GM19452 (cell line): ENCODE measurements around the gene NPIPB6.
"Not testable (repeated sequence)": the region's sequence is repeated elsewhere in the genome, so short reads cannot be mapped to it uniquely, and the experiment has no call there.

Source experiments
- ATAC-seq: cut with Tn5 transposase; IDR thresholded peaks from one replicate; pipeline ENCODE4 v1.9.1; 2021; ENCODE audit not compliant: unreplicated experiment

The NPIPB6 gene

GRCh38 chr16:28363408-28363807, at the start of gene NPIPB6:
Gene NPIPB6 (minus strand): TSS chr16:28363508. CDS start chr16:28362822, 686 bp downstream.
- ATAC-seq = not testable (repeated sequence)

DNA sequence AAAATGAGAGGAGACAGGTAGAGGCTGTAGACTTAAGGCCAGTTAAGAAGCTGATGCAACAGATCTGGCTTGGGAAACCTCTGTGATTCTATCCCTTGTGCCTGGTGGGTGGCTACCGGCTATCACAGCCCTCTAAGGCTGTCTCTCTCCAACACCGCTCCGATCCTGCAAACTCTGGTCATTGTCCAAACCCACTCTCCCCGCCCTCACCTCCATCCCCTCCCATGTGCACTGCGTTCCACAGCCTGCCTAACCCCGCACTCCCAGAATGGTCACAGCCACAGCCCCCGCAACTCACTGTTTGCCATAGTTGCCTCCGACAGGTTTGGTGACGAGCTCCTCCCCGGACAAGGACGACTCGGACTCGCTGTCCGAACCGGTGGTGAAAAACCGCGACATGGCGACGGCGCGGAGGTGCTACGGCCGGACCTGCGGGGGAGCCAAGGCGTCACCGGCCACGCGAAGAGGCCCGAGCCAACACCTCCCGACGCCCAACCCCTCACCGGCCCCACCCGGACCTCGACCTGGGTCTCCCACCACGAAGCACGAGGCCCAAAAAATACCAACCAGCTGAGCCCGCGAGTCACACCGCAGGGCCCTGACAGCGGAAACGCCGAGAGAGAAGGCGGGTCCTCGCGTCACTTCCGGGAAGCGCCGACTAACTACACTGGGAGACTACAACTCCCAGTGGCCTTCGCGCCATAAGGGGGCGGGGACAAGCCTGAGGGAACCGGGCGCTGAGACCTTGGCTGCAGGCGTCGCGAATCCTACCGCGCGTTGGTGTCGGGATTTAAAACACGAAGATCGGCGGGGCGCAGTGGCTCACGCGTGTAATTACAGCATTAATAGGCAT, 40.1 kb upstream of the NPIPB6 start, which contains the start of gene EIF3CL:
Gene EIF3CL (minus strand): TSS at position 622 of the 853 bp plus-strand sequence. CDS start 223 bp downstream, at position 399.
- peak; percentile 97 for ATAC-seq

DNA sequence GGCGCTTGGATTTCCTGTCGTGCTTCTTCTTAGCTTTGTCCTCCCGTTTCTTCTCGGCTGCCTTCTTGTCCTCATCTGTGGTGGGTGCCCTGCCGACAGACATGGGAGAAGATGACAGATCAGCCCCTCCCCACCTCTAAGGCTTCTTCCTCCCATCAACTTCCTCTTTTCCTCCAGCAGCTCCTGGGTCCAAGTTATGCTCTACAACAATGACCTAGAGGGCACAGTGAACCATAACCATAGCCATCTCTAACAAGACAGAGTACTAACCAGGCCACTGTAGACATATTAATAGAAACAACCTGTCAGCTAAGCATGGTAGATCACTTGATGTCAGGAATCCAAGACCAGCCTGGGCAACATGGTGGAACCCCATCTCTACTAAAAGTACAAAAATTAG, 28.7 kb upstream of the NPIPB6 start:
- ATAC-seq = not testable (repeated sequence)

DNA sequence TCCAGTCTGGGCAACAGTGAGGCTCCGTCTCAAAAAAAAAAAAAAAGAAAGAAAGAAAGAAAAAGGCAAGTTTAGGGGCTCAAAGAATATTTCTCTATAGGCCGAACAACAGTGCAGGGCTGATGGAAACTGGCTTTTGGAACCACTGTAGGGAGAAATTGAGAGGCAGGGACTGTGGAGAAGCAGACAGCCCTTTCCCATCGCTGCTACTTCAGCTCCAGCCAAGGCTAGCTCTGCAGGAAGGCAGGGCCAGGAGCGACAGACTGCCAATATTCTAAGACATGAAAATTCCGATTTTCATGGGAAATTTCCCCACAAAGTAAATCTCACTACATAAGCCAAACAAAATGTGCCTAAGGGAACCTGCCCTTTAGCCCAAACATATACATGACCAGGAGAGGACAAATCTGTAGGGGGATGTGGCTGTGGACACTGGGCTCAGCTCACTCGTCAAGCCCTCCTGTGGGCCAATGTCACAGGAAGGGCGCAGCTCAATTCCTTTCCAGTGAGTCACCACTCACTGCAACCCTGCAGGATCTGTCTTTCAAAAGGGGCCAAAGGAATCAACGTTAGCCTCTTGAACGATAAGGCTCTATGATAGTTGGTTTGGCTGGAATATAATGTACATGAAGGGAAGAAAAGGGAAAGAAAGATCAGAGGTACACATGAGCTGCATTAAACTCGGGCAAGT, 19.0 kb upstream of the NPIPB6 start:
- not testable (repeated sequence) for ATAC-seq

DNA sequence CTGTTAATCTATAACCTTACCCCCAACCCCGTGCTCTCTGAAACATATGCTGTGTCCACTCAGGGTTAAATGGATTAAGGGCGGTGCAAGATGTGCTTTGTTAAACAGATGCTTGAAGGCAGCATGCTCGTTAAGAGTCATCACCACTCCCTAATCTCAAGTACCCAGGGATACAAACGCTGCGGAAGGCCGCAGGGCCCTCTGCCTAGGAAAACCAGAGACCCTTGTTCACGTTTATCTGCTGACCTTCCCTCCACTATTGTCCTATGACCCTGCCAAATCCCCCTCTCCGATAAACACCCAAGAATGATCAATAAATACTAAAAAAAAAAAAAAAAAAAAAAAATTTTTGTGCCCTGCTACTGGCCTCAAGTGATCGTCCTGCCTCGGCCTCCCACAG, 14.5 kb upstream of the NPIPB6 start:
- ATAC-seq = not testable (repeated sequence)

GRCh38 chr16:28377108-28377625, 13.9 kb upstream of the NPIPB6 start:
- ATAC-seq = not testable (repeated sequence)

GRCh38 chr16:28375115-28375514, 11.8 kb upstream of the NPIPB6 start:
- ATAC-seq = not testable (repeated sequence)

- ATAC-seq = not testable (repeated sequence)
These were observed 11.0 kb upstream of the NPIPB6 start for GRCh38 chr16:28374281-28374680.

DNA sequence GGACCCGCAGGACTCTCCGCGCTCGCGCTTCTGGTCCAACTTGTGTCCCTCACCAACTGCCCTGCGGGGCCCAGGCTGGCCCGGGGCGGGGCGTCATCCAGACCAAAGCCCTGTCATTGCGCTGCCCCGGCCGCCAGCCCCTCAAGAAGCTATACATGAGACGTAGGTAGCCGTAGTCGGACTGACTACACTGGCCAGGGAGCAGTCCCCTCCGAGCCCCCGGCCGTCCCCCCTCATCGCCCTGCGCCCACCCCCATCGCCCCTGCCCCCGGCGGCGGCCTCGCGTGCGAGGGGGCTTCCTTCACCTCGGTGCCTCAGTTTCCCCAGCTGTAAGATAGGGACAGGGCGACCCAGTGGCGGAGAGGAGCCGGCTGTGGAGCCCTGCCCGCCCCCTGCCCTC, 4.6 kb upstream of the NPIPB6 start:
- ATAC-seq = not testable (repeated sequence)

- peak; percentile 96 for ATAC-seq
These were observed 1.2 kb upstream of the NPIPB6 start for GRCh38 chr16:28364268-28365173.

DNA sequence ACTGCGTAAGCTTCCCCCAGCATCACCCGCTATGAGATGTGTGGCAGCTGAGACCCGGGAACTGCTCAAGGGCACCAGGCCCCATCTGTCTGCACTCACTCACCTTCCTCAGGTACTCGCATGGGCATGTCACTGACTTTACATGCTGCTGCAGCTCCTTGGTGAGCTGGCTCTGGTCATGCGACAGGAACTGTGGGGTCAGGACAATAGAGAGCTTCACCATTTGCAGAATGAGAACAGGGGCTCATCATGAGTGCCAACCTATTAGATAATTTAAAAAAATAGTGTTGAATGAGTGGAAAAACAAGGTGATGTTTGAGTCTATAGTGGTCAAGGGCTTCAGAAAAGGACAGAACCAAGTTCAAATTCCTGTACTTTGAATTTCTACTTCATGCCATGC, 708 bp downstream of the NPIPB6 start:
- ATAC-seq = not testable (repeated sequence)

DNA sequence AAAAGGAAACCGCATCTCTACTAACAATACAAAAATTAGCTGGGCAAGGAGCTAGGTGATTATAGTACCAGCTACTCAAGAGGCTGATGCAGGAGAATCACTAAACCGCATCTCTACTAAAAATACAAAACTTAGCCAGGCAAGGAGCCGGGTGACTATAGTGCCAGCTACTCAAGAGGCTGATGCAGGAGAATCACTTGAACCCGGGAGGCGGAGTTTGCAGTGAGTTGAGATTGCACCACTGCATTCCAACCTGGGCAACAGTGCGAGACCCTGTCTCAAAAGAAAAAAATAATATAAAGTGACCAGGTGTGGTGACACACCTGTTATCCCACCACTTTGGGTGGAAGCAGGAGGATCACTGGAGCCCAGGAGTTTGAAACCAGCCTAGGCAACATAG, 25.1 kb downstream of the NPIPB6 start:
- not testable (repeated sequence) for ATAC-seq

- ATAC-seq = not testable (repeated sequence)
These were observed 26.2 kb downstream of the NPIPB6 start for GRCh38 chr16:28336940-28337710.

- ATAC-seq = not testable (repeated sequence)
These were observed 27.6 kb downstream of the NPIPB6 start for GRCh38 chr16:28335678-28336077.

GRCh38 chr16:28332632-28333031, 30.7 kb downstream of the NPIPB6 start:
- not testable (repeated sequence) for ATAC-seq

GRCh38 chr16:28330981-28331380, 32.3 kb downstream of the NPIPB6 start:
- ATAC-seq = not testable (repeated sequence)

DNA sequence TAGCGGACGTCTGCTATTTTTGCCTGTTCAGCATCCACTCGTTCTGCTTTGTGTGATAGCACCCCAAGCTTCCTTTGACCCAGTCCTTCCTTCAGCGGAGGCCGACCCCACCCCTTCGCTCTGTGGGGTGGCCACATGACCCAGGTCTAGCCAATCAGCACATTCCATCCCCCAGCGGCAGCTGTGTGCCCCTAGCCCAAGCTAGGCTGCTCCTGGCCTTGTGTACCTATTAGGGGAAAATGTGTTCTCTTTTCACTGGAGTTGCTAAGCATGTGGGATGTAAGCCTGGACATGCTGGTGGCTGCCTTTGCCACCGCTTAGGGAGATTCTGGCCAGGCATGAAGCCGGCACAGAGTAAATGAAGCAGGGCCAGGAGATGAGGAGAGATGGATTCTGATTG, 33.1 kb downstream of the NPIPB6 start:
- ATAC-seq = not testable (repeated sequence)

DNA sequence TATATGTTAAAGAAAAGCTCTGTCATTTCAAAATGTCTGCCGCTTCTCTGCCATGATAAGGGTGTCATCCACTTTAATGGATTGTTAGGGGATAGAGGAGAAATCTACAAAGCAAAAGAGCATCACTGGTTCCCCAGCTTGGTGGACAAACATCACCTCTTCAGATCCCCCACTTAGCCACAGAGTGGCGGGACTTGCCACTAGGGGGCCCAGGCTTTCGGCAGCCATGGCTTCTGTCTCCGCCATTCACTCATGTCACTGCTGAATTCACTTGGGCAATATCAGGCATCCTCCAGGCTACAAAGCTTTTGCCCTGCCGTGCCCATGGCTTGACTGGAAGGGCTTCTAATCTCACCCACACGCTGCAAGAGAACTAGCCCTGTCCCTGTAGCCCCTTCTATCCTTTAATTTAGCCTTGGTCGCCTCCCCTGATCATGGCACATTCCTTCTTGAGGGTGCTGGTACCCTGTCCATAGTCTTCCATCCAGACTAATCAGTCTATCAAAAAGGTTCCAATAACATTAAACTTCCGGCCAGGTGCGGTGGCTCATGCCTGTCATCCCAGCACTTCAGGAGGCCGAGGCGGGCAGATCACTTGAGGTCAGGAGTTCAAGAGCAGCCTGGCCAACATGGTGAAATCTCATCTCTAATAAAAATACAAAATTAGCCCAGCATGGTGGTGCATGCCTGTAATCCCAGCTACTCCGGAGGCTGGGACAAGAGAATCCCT, 36.3 kb downstream of the NPIPB6 start:
- no peak for ATAC-seq

DNA sequence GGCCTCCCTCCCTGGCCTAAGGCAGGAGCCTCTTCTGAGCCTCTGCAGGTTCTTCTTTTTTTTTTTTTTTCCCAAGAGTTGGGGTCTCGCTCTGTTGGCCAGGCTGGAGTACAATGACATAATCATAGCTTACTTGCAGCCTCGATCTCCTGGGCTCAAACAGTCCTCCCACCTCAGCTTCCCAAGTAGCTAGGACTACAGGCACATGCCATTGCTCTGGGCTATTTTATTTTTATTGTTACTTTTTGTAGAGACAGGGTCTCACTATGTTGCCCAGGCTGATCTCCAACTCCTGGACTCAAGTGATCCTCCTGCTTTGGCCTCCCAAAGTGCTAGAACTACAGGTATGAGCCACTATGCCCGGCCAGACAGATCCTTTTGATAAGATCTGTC, 38.4 kb downstream of the NPIPB6 start:
- no peak for ATAC-seq
